K562 (cell line): Measurements from ENCODE around the gene MRI1. TPM values are rescaled to one million over a fixed set of nuclear protein-coding genes. Genes with fewer than 3 reads are reported as not detected.

Experiments
- BRF1 ChIP-seq: IDR thresholded peaks from 3 replicates; pipeline ENCODE4 v1.6.1; 2011; ENCODE audit warnings: borderline replicate concordance, mild to moderate bottlenecking; ENCODE audit not compliant: insufficient read length; ENCODE audit errors: extremely low read depth
- CEBPG ChIP-seq, 3 experiments: fragments of 200-800 bp in 1 of 3; sonication (Bioruptor generic) in 1 of 3; sonication (generic) in 1 of 3; formaldehyde crosslinking in 1 of 3; IDR thresholded peaks in 2 of 3; conservative IDR thresholded peaks in 1 of 3; 2 replicates each; pipeline versions ENCODE4 v1.6.1 to v1.8.0; 2016 to 2022; ENCODE audit warnings: missing compliant biosample characterization in 2 of 3, missing genetic modification characterization in 2 of 3, mild to moderate bottlenecking in 1 of 3, missing genetic modification reagents in 1 of 3
- DACH1 ChIP-seq: fragments of 450-650 bp; IDR thresholded peaks from 2 replicates; pipeline ENCODE4 v1.6.1; 2018; ENCODE audit not compliant: partially characterized antibody
- ELF4 ChIP-seq: fragments of 450-650 bp; formaldehyde crosslinking; IDR thresholded peaks from 2 replicates; pipeline ENCODE4 v1.4.0; 2022; ENCODE audit warnings: missing genetic modification characterization
- ELK3 ChIP-seq: fragments of 450-650 bp; formaldehyde crosslinking; IDR thresholded peaks from 2 replicates; pipeline ENCODE4 v1.4.0; 2020; ENCODE audit warnings: mild to moderate bottlenecking
- ETV1 ChIP-seq: fragments of 450-650 bp; conservative IDR thresholded peaks from 2 replicates; pipeline ENCODE4 v1.6.1; 2016; ENCODE audit warnings: missing genetic modification characterization, control low read depth, low read depth, missing compliant biosample characterization
- FOS ChIP-seq: IDR thresholded peaks from 3 replicates; pipeline ENCODE4 v1.6.1; 2011; ENCODE audit not compliant: insufficient read length; ENCODE audit errors: extremely low read depth
- HNRNPH1 ChIP-seq: fragments of 200-400 bp; formaldehyde crosslinking; optimal IDR thresholded peaks from 2 replicates; pipeline ENCODE3; 2017; ENCODE audit warnings: low read depth, mild to moderate bottlenecking, low read length, moderate library complexity
- ILF3 ChIP-seq: fragments of 450-650 bp; IDR thresholded peaks from 2 replicates; pipeline ENCODE4 v1.6.1; 2018; ENCODE audit warnings: antibody characterized with exemption, mild to moderate bottlenecking, moderate library complexity, borderline replicate concordance
- MITF ChIP-seq: IDR thresholded peaks from 2 replicates; pipeline ENCODE4 v1.6.1; 2014; ENCODE audit warnings: antibody characterized with exemption
- PTBP1 ChIP-seq: fragments of 200-400 bp; formaldehyde crosslinking; IDR thresholded peaks from 2 replicates; pipeline ENCODE4 v1.6.1; 2017; ENCODE audit warnings: low read depth, low read length
- TAF9B ChIP-seq: fragments of 450-650 bp; IDR thresholded peaks from 2 replicates; pipeline ENCODE4 v1.6.1; 2018; ENCODE audit warnings: mild to moderate bottlenecking; ENCODE audit not compliant: partially characterized antibody
- TEAD1 ChIP-seq, 2 experiments: fragments of 450-650 bp in 1 of 2; sonication (generic) in 1 of 2; formaldehyde crosslinking; IDR thresholded peaks; 2 replicates each; pipeline versions ENCODE4 v1.4.0 to v1.8.0; 2020 to 2022; ENCODE audit warnings: mild to moderate bottlenecking in 2 of 2, missing genetic modification reagents in 1 of 2
- THRA ChIP-seq: fragments of 450-650 bp; IDR thresholded peaks from 2 replicates; pipeline ENCODE4 v1.6.1; 2017; ENCODE audit warnings: mild to moderate bottlenecking, moderate library complexity
- VEZF1 ChIP-seq: fragments of 200-800 bp; sonication (Bioruptor generic); IDR thresholded peaks from 2 replicates; pipeline ENCODE4 v1.6.1; 2017; ENCODE audit warnings: missing genetic modification characterization, missing compliant biosample characterization
- ZNF143 ChIP-seq: sonication (generic); formaldehyde crosslinking; IDR thresholded peaks from 2 replicates; pipeline ENCODE4 v1.9.0; 2022; ENCODE audit warnings: mild to moderate bottlenecking, missing genetic modification reagents
- polyA plus RNA-seq, 8 experiments: library from polyadenylated mRNA; depleted of rRNA in 4 of 8; stranded (reverse) in 5 of 8; unstranded in 3 of 8; fragments of >200 nt; fragmentation: Nextera tagmentation in 2 of 8; fragmentation: Illumina TruSeq in 1 of 8; extraction: Ambion mirVana in 2 of 8; extraction: Trizol in 1 of 8; gene quantifications; 2 replicates each; pipeline versions ENCODE4 v1.2.1 to v1.2.3, GENCODE V29; 2011 to 2014; ENCODE audit warnings: inconsistent platforms in 1 of 8, missing spikeins in 1 of 8
- total RNA-seq, 7 experiments: library from RNA; depleted of rRNA in 6 of 7; stranded (reverse); fragments of >200 nt in 6 of 7; fragmentation: Illumina TruSeq in 2 of 7; extraction: Trizol in 2 of 7; gene quantifications; 2 replicates each; pipeline versions ENCODE4 v1.2.1 to v1.2.3, GENCODE V29; 2011 to 2021; ENCODE audit warnings: low replicate concordance in 1 of 7
- TF ChIP-seq, protein P1 (sequence below): fragments of 250-450 bp; sonication (Bioruptor Pico); IDR thresholded peaks from 2 replicates; pipeline ENCODE4 v1.8.0; 2022; ENCODE audit warnings: moderate library complexity, mild to moderate bottlenecking, inconsistent platforms
- TF ChIP-seq, protein P2 (sequence below): sonication (generic); formaldehyde crosslinking; IDR thresholded peaks from 2 replicates; pipeline ENCODE4 v1.8.1; 2023; ENCODE audit warnings: mild to moderate bottlenecking, missing genetic modification reagents

MRI1 gene
- total and polyA plus RNA-seq, 9 of the 15 experiments (the other 6 are each of a cell fraction or from before 2014, with no cell fraction given): 5.5 to 57.4 (median 28.2) TPM

DNA sequence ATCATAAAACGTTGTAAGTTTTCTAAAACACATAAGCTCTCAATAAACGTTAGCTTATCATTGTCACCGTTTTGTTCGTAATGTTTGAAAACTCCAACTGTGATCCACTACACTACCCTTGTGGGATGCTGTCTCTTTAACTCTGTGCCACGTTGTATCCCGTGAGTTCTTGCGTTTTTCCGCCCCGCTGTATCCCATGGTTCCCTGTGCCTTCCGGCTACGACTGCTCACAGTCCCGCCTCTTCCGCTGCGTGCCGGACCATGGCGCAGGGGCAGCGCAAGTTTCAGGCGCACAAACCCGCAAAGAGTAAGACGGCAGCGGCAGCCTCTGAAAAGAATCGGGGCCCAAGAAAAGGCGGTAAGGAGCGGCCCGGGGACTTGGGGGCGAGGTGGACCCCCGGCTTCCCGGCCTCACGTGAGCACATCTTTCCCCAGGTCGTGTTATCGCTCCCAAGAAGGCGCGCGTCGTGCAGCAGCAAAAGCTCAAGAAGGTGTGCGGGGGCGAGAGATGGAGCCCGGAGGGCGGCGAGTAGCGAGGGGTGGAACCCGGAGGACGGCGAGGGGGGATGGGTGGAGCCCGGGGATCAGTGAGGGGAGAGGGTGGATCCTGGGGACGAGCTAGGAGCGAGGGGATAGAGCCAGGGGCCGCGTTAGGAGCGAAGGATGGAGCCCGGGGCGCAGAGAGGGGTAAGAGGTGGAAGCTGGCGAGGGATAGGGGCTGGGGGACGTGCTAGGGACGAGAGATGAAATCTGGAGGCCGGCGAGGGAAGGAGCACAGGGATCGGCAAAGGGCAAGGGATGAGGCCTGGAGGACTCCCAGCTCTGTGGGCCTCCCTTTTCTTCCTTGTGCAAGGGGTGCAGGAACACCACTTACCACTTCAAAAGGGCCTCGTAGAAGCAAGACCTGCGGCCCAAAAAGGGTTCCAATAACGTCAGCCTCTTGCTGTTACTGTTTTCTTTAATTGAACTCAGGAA, 10.2 kb downstream of the MRI1 start, which contains the start of gene C19orf53 (continued):
- no peak for TF ChIP-seq THRA
- peak; percentile 34 for TF ChIP-seq VEZF1 (CRISPR knock-in tag)
- TF ChIP-seq TEAD1 (CRISPR knock-in tag; IDR thresholded peaks at IDR 0.05): peak; percentile 39 to 66; a peak in 1 of 4 replicates
- TF ChIP-seq ILF3: 0 out of 2 replicates have a peak, but pooled peaks have one; percentile 70
- peak; percentile 94 for TF ChIP-seq ZNF143 (CRISPR knock-in tag)
- no peak for TF ChIP-seq CEBPG (CRISPR knock-in tag; IDR thresholded peaks at IDR 0.05)
- TF ChIP-seq CEBPG (tag; conservative IDR thresholded peaks at IDR 0.05 in 1 of 2, IDR thresholded peaks at IDR 0.05 in 1 of 2): no peak
- TF ChIP-seq PTBP1: no peak
- TF ChIP-seq DACH1: no peak
- TF ChIP-seq, protein P1, sequence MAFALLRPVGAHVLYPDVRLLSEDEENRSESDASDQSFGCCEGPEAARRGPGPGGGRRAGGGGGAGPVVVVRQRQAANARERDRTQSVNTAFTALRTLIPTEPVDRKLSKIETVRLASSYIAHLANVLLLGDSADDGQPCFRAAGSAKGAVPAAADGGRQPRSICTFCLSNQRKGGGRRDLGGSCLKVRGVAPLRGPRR (CRISPR knock-in tag): no peak
- TF ChIP-seq, protein P2, sequence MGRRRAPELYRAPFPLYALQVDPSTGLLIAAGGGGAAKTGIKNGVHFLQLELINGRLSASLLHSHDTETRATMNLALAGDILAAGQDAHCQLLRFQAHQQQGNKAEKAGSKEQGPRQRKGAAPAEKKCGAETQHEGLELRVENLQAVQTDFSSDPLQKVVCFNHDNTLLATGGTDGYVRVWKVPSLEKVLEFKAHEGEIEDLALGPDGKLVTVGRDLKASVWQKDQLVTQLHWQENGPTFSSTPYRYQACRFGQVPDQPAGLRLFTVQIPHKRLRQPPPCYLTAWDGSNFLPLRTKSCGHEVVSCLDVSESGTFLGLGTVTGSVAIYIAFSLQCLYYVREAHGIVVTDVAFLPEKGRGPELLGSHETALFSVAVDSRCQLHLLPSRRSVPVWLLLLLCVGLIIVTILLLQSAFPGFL: no peak
- TF ChIP-seq ELK3 (CRISPR knock-in tag): no peak
- TF ChIP-seq ETV1 (tag): peak; percentile 89
- TF ChIP-seq BRF1: no peak
- TF ChIP-seq ELF4 (CRISPR knock-in tag): 0 out of 2 replicates have a peak, but pooled peaks have one; percentile 60
- TF ChIP-seq TAF9B: peak; percentile 83
- no peak for TF ChIP-seq HNRNPH1
- no peak for TF ChIP-seq FOS
- no peak for TF ChIP-seq MITF
